ENCODE data around the gene ACOT7. TPM values are rescaled to one million over a fixed set of nuclear protein-coding genes. Genes with fewer than 3 reads are reported as not detected.

The ACOT7 gene
- total and polyA plus RNA-seq, 2 of the 13 experiments (the other 11 are each of a cell fraction or from before 2014, with no cell fraction given) = 33.0 to 55.8 TPM

- TF ChIP-seq ATF2 (CRISPR knock-in tag; IDR thresholded peaks at IDR 0.05) = no peak
- no peak for TF ChIP-seq ZNF318 (CRISPR knock-in tag; IDR thresholded peaks at IDR 0.05)
- TF ChIP-seq ATF3 (CRISPR knock-in tag; IDR thresholded peaks at IDR 0.05) = no peak
- TF ChIP-seq SNRNP70 (IDR thresholded peaks at IDR 0.05; ENCODE audit: low read depth, low read length) = no peak
- TF ChIP-seq HOXA9 (CRISPR knock-in tag; IDR thresholded peaks at IDR 0.05; ENCODE audit: borderline replicate concordance) = no peak
- no peak for TF ChIP-seq ATF6 (CRISPR knock-in tag; conservative IDR thresholded peaks at IDR 0.05)
- TF ChIP-seq THAP11 (CRISPR knock-in tag; IDR thresholded peaks at IDR 0.05) = no peak
- TF ChIP-seq ZBTB38 (CRISPR knock-in tag; IDR thresholded peaks at IDR 0.05) = no peak
- peak; percentile 43; the same call in 1 of the 2 replicates for TF ChIP-seq SKIL (CRISPR knock-in tag; IDR thresholded peaks at IDR 0.05; ENCODE audit: borderline replicate concordance)
- peak; percentile 26; the same call in 1 of the 2 replicates for TF ChIP-seq KDM2A (CRISPR knock-in tag; IDR thresholded peaks at IDR 0.05; ENCODE audit: borderline replicate concordance, low read depth)
- no peak for TF ChIP-seq FOXA1 (IDR thresholded peaks at IDR 0.05)
- no peak for TF ChIP-seq FOXA1 (CRISPR knock-in tag; IDR thresholded peaks at IDR 0.05)
- TF ChIP-seq ZNF7 (CRISPR knock-in tag; IDR thresholded peaks at IDR 0.05) = no peak
- TF ChIP-seq KMT2B (CRISPR knock-in tag; IDR thresholded peaks at IDR 0.05) = no peak
- TF ChIP-seq WIZ (CRISPR knock-in tag; IDR thresholded peaks at IDR 0.05) = no peak
These were observed 45.7 kb downstream of the ACOT7 start (continued) for GRCh38 chr1:6347641-6348487.

All from HepG2 (cell line).